IPS DF 6.9 (cell line): Measurements from ENCODE around the gene CEBPE.
A peak's percentile ranks its signal among the peaks of the same experiment; 100 is the strongest.

Source experiments
- DNase-seq: peaks from one replicate; pipeline ENCODE4 v3.0.0-alpha.2; 2013; ENCODE audit warnings: low read depth, low spot score
- H3K27ac ChIP-seq: one replicate; pipeline ENCODE4 v1.5.1; 2013; ENCODE audit warnings: low read length, control low read depth
- H3K27me3 ChIP-seq: 2 replicates; pipeline ENCODE4 v1.6.1; 2013; ENCODE audit warnings: mild to moderate bottlenecking, low read length; ENCODE audit not compliant: control insufficient read depth, insufficient read depth
- H3K36me3 ChIP-seq: 2 replicates; pipeline ENCODE4 v1.6.1; 2013; ENCODE audit warnings: low read length; ENCODE audit not compliant: control insufficient read depth, insufficient read depth
- H3K4me1 ChIP-seq: 2 replicates; pipeline ENCODE4 v1.6.1; 2013; ENCODE audit warnings: low read length; ENCODE audit not compliant: control insufficient read depth, insufficient read depth
- H3K4me3 ChIP-seq: 2 replicates; pipeline ENCODE4 v1.5.1; 2013; ENCODE audit warnings: mild to moderate bottlenecking, low read length
- H3K9me3 ChIP-seq: 2 replicates; pipeline ENCODE4 v1.6.1; 2013; ENCODE audit warnings: low read length, inconsistent platforms; ENCODE audit not compliant: control insufficient read depth, insufficient read depth
- WGBS: extraction: QIAGEN DNeasy Blood & Tissue Kit; methylation state at CpG from one replicate; pipeline ENCODE4 v1.1.7; 2013; ENCODE audit warnings: mixed read lengths, missing lambda C conversion rate; ENCODE audit not compliant: insufficient read length, insufficient coverage; 5-methylcytosine and 5-hydroxymethylcytosine counted together

CEBPE gene

DNA sequence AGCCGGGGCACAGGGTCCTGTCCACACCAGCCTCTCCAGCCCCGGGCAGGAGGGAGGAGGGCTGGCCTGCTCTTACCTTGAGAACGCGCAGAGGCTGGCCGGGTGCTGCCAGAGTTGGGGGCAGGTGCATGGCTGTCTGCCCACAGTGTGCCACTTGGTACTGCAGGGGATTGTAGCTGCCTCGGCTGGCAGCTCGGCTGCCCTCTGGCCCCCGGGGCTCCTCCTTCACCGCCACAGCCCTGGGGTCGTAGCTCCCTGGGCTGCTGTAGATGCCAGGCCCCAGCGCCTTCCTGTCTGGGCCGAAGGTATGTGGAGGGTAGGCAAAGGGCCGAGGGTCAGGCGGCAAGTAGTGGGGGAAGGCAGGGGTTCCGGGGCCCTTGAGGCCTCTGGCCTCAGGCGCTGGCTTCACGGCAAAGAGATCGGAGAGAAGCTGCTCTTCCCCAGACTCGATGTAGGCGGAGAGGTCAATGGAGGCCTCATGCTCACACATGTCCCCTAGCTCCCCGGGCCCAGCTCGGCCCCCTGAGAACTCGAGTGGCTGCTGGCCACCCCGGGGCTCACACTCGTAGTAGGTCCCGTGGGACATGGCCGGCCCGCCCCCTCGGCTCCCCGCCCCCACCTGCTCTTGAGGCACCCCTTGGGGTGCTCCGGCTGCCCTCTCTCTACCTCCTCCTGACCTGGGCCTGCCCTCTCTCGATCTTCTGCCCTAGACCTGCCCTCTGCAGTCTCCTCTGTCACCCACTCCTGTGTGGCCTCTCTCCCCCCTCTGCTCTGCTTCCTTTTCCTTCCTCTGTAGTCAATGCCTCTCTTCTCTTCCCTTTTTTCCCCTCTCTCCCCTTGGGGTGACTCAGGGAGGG, at the start of gene CEBPE:
Gene CEBPE, minus strand, starts transcription at position 750 of the 857 bp plus-strand sequence. Its CDS starts 164 bp downstream, at position 586.
- H3K4me3 ChIP-seq, result no peak within 1 kb of the TSS
- no peak for DNase-seq
- WGBS, result no CpG with 5 or more reads among the region's 32 CpGs
- H3K9me3 ChIP-seq, result no peaks in the 10 kb centered on the region
- H3K27me3 ChIP-seq, result no peaks in the 10 kb centered on the region
- no peaks in the 10 kb centered on the region for H3K36me3 ChIP-seq
- no peak within 1 kb of the TSS for H3K27ac ChIP-seq
- H3K4me1 ChIP-seq, result peaks cover 1% of the 10 kb centered on the region

DNA sequence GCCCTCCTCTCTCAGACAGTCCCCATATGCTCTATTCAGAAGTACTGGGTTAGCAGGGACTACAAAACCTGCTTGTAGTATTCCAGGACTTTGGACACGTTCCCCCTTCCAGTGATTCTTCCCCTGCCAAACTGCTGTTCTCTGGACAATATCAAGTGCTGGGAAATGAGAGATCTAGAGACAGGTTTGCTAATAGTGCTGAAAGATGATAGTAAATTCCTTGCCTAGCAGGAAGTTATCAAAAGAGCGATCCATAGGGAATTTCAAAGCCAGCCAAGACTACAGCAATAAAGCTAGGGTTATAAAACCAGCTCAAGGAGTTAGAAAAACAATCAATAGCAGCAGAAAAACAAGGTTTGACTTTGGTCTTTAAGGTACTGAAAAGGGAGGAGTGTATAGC, 49.2 kb upstream of the CEBPE start:
- 0 out of 2 replicates have a peak, but pooled peaks cover 1% of the 10 kb centered on the region for H3K4me1 ChIP-seq
- H3K9me3 ChIP-seq, result no peaks in the 10 kb centered on the region
- H3K27me3 ChIP-seq, result no peaks in the 10 kb centered on the region
- no peak overlapping the region for H3K27ac ChIP-seq
- no peak overlapping the region for H3K4me3 ChIP-seq
- DNase-seq, result no peak
- peaks cover 12% of the 10 kb centered on the region; the same call in 1 of the 2 replicates for H3K36me3 ChIP-seq
- WGBS, result no CpG with 5 or more reads among the region's 2 CpGs

DNA sequence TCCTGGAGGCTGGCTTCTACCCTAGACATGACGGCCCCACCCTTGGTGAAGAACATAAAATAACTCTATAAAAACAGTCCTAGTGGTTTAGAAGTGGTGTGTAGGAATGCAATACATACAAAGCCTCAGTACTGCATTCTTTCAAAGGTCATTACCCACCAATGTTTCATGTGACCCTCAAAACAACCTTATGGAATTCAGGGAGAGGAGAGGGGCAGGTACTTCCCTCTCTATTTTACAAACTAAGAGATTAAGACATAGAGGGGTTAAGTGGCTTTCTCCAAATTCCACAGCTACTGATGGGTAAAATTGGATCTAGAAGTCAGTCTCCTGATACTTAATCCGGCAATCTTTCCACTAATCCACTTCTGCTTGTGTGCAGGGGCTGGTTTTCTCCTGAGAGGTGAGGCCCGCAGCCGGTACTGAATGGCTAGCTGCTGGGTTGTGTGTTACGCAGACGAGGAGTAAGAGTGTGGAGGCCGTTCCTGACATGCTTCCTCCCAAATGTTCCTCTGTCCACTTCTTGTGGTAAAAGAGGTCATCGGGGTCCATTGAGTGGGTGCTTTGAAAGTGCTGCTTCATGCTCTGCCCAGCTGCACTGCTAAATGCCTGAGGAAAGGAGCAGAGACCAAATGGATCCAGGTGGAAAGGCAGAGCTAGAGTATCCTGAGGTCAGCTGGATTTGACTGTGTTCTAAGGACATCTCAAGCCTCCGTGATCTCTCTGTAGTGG, 48.2 kb upstream of the CEBPE start:
- H3K27ac ChIP-seq, result no peak overlapping the region
- H3K4me1 ChIP-seq, result 0 out of 2 replicates have a peak, but pooled peaks cover 1% of the 10 kb centered on the region
- no peak for DNase-seq
- no peak overlapping the region for H3K4me3 ChIP-seq
- H3K9me3 ChIP-seq, result no peaks in the 10 kb centered on the region
- peaks cover 12% of the 10 kb centered on the region; the same call in 1 of the 2 replicates for H3K36me3 ChIP-seq
- no peaks in the 10 kb centered on the region for H3K27me3 ChIP-seq
- no CpG with 5 or more reads among the region's 9 CpGs for WGBS

DNA sequence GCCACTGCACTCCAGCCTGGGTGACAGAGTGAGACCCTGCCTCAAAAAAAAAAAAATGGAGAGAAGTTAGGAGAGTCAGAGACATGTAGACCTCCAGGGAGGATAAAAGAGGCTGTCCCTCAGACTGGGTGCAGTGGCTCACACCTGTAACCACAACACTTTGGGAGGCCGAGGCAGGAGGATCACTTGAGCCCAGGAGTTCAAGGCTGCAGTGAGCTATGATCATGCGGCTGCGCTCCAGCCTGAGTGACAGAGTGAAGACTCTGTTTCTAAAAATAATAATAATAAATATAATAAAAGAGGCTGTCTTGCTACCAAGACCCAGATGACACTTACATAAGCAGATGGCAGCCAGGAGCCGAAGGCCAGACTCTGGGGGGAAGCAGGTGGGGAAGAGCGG, 45.9 kb upstream of the CEBPE start:
- H3K4me3 ChIP-seq, result no peak overlapping the region; the same call in 1 of the 2 replicates
- no peak overlapping the region for H3K27ac ChIP-seq
- no peaks in the 10 kb centered on the region for H3K27me3 ChIP-seq
- H3K36me3 ChIP-seq, result peaks cover 12% of the 10 kb centered on the region; the same call in 1 of the 2 replicates
- no peaks in the 10 kb centered on the region for H3K9me3 ChIP-seq
- H3K4me1 ChIP-seq, result peaks cover 4% of the 10 kb centered on the region; the same call in 1 of the 2 replicates
- DNase-seq, result no peak
- WGBS, result no CpG with 5 or more reads among the region's 5 CpGs

DNA sequence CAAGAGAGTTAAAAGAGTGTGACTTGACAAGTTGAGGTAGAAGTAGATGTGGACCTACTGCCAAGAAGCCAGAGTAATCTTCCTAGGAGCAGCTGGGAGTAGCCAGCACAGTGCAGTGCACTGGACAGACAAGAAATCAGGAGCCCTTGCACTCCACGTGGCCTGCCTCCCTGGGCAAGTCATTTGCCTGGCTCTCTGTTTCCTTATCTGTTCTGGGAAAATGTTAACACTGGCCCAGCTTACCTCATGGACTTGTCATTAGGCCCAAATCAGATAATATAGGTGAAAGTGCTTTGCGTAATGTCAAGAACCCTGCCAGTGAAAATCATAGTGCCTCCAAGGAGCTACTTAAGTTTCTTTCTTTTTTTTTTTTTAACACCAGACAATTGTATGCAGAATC, 45.2 kb upstream of the CEBPE start:
- WGBS, result no CpG with 5 or more reads among the region's 2 CpGs

DNA sequence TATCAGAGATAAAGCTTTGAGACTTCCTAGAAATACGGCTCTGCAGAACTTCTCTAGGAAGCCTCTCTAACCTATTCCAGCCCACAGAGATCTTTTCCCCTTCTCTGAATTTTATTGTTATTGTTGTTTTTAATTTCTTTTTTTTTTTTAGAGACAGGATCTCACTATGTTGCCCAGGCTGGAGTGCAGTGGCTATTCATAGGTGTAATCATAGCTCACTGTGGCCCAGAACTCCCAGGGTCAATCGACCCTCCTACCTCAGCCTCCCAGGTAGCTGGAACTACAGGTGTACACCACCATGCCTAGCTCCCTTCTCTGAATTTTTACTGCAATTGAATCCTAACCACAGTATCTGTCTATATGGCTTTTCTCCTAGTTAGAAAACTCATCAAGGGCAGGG, 44.8 kb upstream of the CEBPE start:
- Histone ChIP-seq H3K4me3 (no peak overlapping the region), H3K4me1 (peaks cover 5% of the 10 kb centered on the region; the same call in 1 of the 2 replicates), H3K27me3 (no peaks in the 10 kb centered on the region), H3K27ac (no peak overlapping the region), H3K9me3 (no peaks in the 10 kb centered on the region), H3K36me3 (peaks cover 12% of the 10 kb centered on the region; the same call in 1 of the 2 replicates)
- DNase-seq, result no peak
- no CpG with 5 or more reads among the region's 2 CpGs for WGBS

More for the DNA sequence above, 45.2 kb upstream of the CEBPE start:
- Histone ChIP-seq H3K4me1 (peaks cover 5% of the 10 kb centered on the region; the same call in 1 of the 2 replicates), H3K9me3 (no peaks in the 10 kb centered on the region), H3K36me3 (peaks cover 12% of the 10 kb centered on the region; the same call in 1 of the 2 replicates), H3K27me3 (no peaks in the 10 kb centered on the region), H3K27ac (no peak overlapping the region), H3K4me3 (no peak overlapping the region)
- DNase-seq, result no peak

DNA sequence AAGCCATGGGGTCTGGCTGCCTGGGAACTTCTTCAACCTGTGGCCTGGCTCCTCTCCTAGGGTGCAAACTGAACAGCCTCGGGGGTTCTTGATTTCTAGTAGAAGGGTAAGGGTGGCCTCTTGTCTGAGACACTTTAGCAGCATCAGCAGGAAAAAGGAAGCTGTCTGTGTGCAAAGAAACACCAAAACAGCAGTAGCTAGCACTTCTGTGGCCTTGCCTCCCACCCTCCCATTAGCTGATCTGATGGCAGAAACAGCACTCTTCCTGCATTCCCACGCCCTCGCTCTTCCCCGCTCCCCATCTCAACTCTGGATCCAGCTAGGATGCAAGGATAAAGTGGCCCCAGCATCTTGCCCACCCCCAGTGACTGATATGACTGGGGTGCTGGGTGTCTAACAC, 43.7 kb upstream of the CEBPE start:
- Histone ChIP-seq H3K4me1 (peaks cover 5% of the 10 kb centered on the region; the same call in 1 of the 2 replicates), H3K36me3 (peaks cover 12% of the 10 kb centered on the region; the same call in 1 of the 2 replicates), H3K4me3 (no peak overlapping the region), H3K9me3 (no peaks in the 10 kb centered on the region), H3K27ac (no peak overlapping the region), H3K27me3 (no peaks in the 10 kb centered on the region)
- WGBS, result no CpG with 5 or more reads among the region's 4 CpGs
- no peak for DNase-seq

DNA sequence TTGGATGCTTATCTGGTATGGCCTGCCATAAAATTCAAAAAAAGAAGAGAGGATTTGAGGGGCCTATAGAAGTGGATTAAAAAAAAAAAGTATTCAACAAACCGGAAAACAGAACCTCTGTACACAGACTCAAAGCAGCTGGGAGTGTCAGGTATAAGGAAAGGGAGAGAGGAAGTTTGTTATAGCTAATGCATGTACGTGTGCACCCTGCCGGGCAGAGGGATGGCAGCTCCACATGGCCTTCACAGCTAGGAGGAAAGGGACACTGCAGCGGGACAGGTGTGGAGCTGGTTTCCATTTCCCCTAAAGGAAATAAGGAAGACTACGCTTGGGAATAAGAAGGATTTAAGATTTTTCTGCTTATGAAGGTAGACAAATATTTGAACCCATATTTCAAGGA, 43.0 kb upstream of the CEBPE start:
- peaks cover 5% of the 10 kb centered on the region; the same call in 1 of the 2 replicates for H3K4me1 ChIP-seq
- DNase-seq, result no peak
- H3K27me3 ChIP-seq, result no peaks in the 10 kb centered on the region
- no peaks in the 10 kb centered on the region for H3K9me3 ChIP-seq
- H3K36me3 ChIP-seq, result peaks cover 12% of the 10 kb centered on the region; the same call in 1 of the 2 replicates
- H3K4me3 ChIP-seq, result no peak overlapping the region
- H3K27ac ChIP-seq, result no peak overlapping the region
- WGBS, result no CpG with 5 or more reads among the region's 5 CpGs

DNA sequence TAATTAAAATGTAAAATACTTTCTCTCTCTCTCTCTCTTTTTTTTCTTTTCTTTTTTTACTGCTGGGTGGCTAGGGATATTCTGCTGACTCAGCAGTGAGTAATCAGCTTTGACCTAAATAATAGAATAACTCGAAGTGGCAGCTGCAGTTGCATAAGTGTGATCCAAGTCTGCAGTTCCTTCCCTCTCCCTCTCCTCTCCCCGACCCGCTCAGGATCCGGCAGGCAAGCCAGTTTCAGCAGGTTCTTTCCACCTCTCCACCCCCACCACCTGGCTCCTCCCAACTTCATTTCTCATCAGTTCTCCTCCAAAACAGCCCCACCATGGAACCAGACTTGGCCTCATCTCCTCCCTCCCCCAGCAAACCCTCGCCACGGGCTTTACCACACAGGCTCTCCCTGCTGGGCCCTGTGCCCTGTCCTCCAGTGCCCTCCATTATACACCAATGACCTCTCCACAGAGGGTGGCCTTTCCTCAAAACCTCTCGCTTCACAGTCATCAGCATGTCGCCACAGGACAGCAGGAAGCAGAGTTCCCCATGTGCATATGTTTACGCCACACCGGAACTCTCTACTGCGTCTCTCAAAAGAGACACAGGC, 42.0 kb upstream of the CEBPE start:
- Histone ChIP-seq H3K27me3 (no peaks in the 10 kb centered on the region), H3K36me3 (peaks cover 10% of the 10 kb centered on the region; the same call in 1 of the 2 replicates), H3K27ac (no peak overlapping the region), H3K4me3 (no peak overlapping the region), H3K9me3 (no peaks in the 10 kb centered on the region), H3K4me1 (peaks cover 5% of the 10 kb centered on the region; the same call in 1 of the 2 replicates)
- DNase-seq, result peak; percentile 82
- no CpG with 5 or more reads among the region's 11 CpGs for WGBS

DNA sequence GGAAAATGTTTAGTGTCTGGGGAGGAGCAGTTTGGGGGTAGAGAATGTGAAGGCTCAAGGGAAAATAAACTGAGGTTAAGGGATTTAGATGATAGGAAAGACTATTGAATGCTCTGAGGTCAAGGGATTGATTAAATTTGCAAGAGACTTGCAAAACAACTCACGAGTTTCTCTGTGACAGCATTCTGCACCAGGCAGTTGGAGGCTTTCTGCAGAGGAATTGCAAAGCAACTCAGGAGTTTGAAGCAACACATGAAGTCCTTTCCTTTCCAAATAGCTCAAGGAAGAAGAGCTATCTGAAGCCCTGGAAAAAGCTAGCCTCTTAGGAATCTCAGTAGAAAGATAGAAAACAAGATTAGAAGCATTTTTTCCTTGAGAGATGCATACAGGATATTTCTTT, 40.5 kb upstream of the CEBPE start:
- no peak for DNase-seq
- Histone ChIP-seq H3K4me1 (peaks cover 13% of the 10 kb centered on the region; the same call in 1 of the 2 replicates), H3K27me3 (no peaks in the 10 kb centered on the region), H3K9me3 (no peaks in the 10 kb centered on the region), H3K4me3 (no peak overlapping the region), H3K36me3 (no peaks in the 10 kb centered on the region; the same call in 1 of the 2 replicates), H3K27ac (no peak overlapping the region)
- WGBS, result no CpG with 5 or more reads among the region's 1 CpG
